H1 (cell line): ENCODE results near the gene MAPK11. TPM values are rescaled to one million over a fixed set of nuclear protein-coding genes. Genes with fewer than 3 reads are reported as not detected.
A peak's percentile ranks its signal among the peaks of the same experiment; 100 is the strongest.

Experiments
- CTCF ChIA-PET: fragments of 300-600 bp; sonication (Branson Sonifier 250); formaldehyde crosslinking; loops from one replicate; lab custom pipeline; 2021; ENCODE audit not compliant: partially characterized antibody; lab: Charles Lee
- POLR2A ChIA-PET: fragments of 300-600 bp; sonication (Branson Sonifier 250); formaldehyde crosslinking; loops from one replicate; lab custom pipeline; 2021; ENCODE audit warnings: inconsistent platforms; ENCODE audit not compliant: partially characterized antibody; lab: Charles Lee
- DNase-seq, 2 experiments: peaks; one replicate each; pipeline versions ENCODE4 v3.0.0 to v3.0.0-alpha.2; 2010 to 2022; ENCODE audit warnings: low spot score in 2 of 2, low read depth in 1 of 2, mixed read lengths in 1 of 2
- FAIRE-seq: peaks from 2 replicates; lab custom pipeline; 2011; peaks lifted over from hg19 to GRCh38; lab: Jason Lieb, UNC
- H2AFZ ChIP-seq: 2 replicates; pipeline ENCODE4 v1.8.1; 2012; ENCODE audit warnings: low read length, inconsistent platforms
- H2AK5ac ChIP-seq: 2 replicates; pipeline ENCODE4 v1.6.1; 2013; ENCODE audit warnings: low read depth, low read length
- H2BK120ac ChIP-seq: replicated peaks from 2 replicates; pipeline ENCODE3; 2013; ENCODE audit warnings: low read depth, low read length, inconsistent platforms
- H2BK12ac ChIP-seq: 2 replicates; pipeline ENCODE4 v1.6.1; 2013; ENCODE audit warnings: low read depth, low read length
- H2BK15ac ChIP-seq: 2 replicates; pipeline ENCODE4 v1.6.1; 2013; ENCODE audit warnings: low read length
- H2BK20ac ChIP-seq: 2 replicates; pipeline ENCODE4 v1.6.1; 2013; ENCODE audit warnings: low read length
- H2BK5ac ChIP-seq: 2 replicates; pipeline ENCODE4 v1.6.1; 2013; ENCODE audit warnings: low read depth, low read length
- H3K14ac ChIP-seq: 2 replicates; pipeline ENCODE4 v1.6.1; 2013; ENCODE audit warnings: inconsistent platforms; ENCODE audit not compliant: insufficient read length
- H3K18ac ChIP-seq: 2 replicates; pipeline ENCODE4 v1.6.1; 2013; ENCODE audit warnings: low read length; ENCODE audit errors: extremely low read depth
- H3K23ac ChIP-seq: 2 replicates; pipeline ENCODE4 v1.6.1; 2013; ENCODE audit warnings: inconsistent platforms; ENCODE audit not compliant: insufficient read length
- H3K23me2 ChIP-seq: 2 replicates; pipeline ENCODE4 v1.6.1; 2013; ENCODE audit warnings: low read depth, low read length
- H3K27ac ChIP-seq: 2 replicates; pipeline ENCODE4 v1.6.1; 2011; ENCODE audit warnings: low read depth, low read length, inconsistent platforms
- H3K27me3 ChIP-seq, 4 experiments: replicated peaks in 1 of 4; 1 replicate in 1 of 4; 2 replicates in 3 of 4; pipeline versions ENCODE4 v1.6.1 to v1.8.1; 2011 to 2013; ENCODE audit warnings: low read length in 3 of 4, mild to moderate bottlenecking in 3 of 4, inconsistent platforms in 2 of 4, mixed read lengths in 2 of 4, moderate library complexity in 1 of 4; ENCODE audit not compliant: control insufficient read depth in 3 of 4, insufficient read depth in 3 of 4; ENCODE audit errors: extremely low read depth in 1 of 4
- H3K36me3 ChIP-seq, 4 experiments: 2 replicates each; pipeline versions ENCODE4 v1.6.1 to v1.8.1; 2011 to 2013; ENCODE audit warnings: mild to moderate bottlenecking in 4 of 4, low read length in 3 of 4, moderate library complexity in 2 of 4, control low read depth in 1 of 4, inconsistent platforms in 1 of 4; ENCODE audit not compliant: insufficient read depth in 4 of 4, control insufficient read depth in 2 of 4
- H3K4ac ChIP-seq: replicated peaks from 2 replicates; pipeline ENCODE3; 2013; ENCODE audit warnings: low read length, low read depth, mixed read lengths, inconsistent platforms; ENCODE audit not compliant: insufficient read length
- H3K4me1 ChIP-seq, 4 experiments: replicated peaks in 1 of 4; 1 replicate in 1 of 4; 2 replicates in 3 of 4; pipeline versions ENCODE4 v1.6.1 to v1.8.1; 2011 to 2013; ENCODE audit warnings: low read length in 3 of 4, inconsistent platforms in 2 of 4, mixed read lengths in 1 of 4; ENCODE audit not compliant: insufficient read depth in 4 of 4, control insufficient read depth in 3 of 4
- H3K4me2 ChIP-seq, 2 experiments: 2 replicates each; pipeline versions ENCODE4 v1.6.1 to v1.8.1; 2011 to 2013; ENCODE audit warnings: low read depth in 2 of 2, low read length in 2 of 2, control low read depth in 1 of 2, inconsistent platforms in 1 of 2, mild to moderate bottlenecking in 1 of 2; ENCODE audit not compliant: insufficient read depth in 1 of 2
- H3K4me3 ChIP-seq, 4 experiments: fragments of 200-600, 300-600 bp in 1 of 4; sonication (generic), shearing (Covaris generic), sonication (Bioruptor Twin) in 1 of 4; 2 replicates each; pipeline versions ENCODE4 v1.5.1 to v1.8.1; 2011 to 2016; ENCODE audit warnings: low read length in 4 of 4, low read depth in 3 of 4, control low read depth in 2 of 4, inconsistent platforms in 2 of 4, mild to moderate bottlenecking in 2 of 4, mixed read lengths in 1 of 4, moderate library complexity in 1 of 4; ENCODE audit not compliant: insufficient read depth in 2 of 4; ENCODE audit errors: extremely low read depth in 1 of 4
- H3K56ac ChIP-seq: replicated peaks from 2 replicates; pipeline ENCODE3; 2013; ENCODE audit warnings: low read depth, mild to moderate bottlenecking, mixed read lengths, low read length, inconsistent platforms; ENCODE audit not compliant: insufficient read length
- H3K79me1 ChIP-seq: 2 replicates; pipeline ENCODE4 v1.6.1; 2013; ENCODE audit warnings: low read depth, low read length, control low read depth
- H3K79me2 ChIP-seq, 2 experiments: 2 replicates each; pipeline versions ENCODE4 v1.6.1 to v1.8.1; 2012 to 2013; ENCODE audit warnings: low read length in 2 of 2, mild to moderate bottlenecking in 2 of 2, inconsistent platforms in 1 of 2; ENCODE audit not compliant: insufficient read depth in 2 of 2, control insufficient read depth in 1 of 2
- H3K9ac ChIP-seq, 4 experiments: replicated peaks in 1 of 4; 1 replicate in 1 of 4; 2 replicates in 3 of 4; pipeline versions ENCODE4 v1.6.1 to v1.8.1; 2011 to 2013; ENCODE audit warnings: low read depth in 3 of 4, low read length in 3 of 4, control low read depth in 2 of 4, mild to moderate bottlenecking in 2 of 4, moderate library complexity in 2 of 4, inconsistent platforms in 1 of 4; ENCODE audit errors: extremely low read depth in 1 of 4
- H3K9me3 ChIP-seq, 2 experiments: 2 replicates each; pipeline versions ENCODE4 v1.6.1 to v1.8.1; 2012 to 2013; ENCODE audit warnings: mild to moderate bottlenecking in 2 of 2, moderate library complexity in 2 of 2, control low read depth in 1 of 2, inconsistent platforms in 1 of 2, low read depth in 1 of 2, low read length in 1 of 2, mixed read lengths in 1 of 2; ENCODE audit not compliant: insufficient read depth in 2 of 2
- H4K20me1 ChIP-seq, 2 experiments: replicated peaks in 1 of 2; 2 replicates each; pipeline versions ENCODE3 to v1.8.1; 2011 to 2013; ENCODE audit warnings: inconsistent platforms in 2 of 2, low read length in 2 of 2, mild to moderate bottlenecking in 1 of 2; ENCODE audit not compliant: insufficient read depth in 2 of 2, control insufficient read depth in 1 of 2
- H4K5ac ChIP-seq: 2 replicates; pipeline ENCODE4 v1.6.1; 2013; ENCODE audit warnings: low read length, low read depth, mixed read lengths, inconsistent platforms; ENCODE audit not compliant: insufficient read length
- H4K8ac ChIP-seq: 2 replicates; pipeline ENCODE4 v1.8.0; 2013; ENCODE audit warnings: mild to moderate bottlenecking, moderate library complexity, low read length, inconsistent platforms; ENCODE audit not compliant: insufficient read depth; ENCODE audit errors: extremely low read depth
- H4K91ac ChIP-seq: replicated peaks from 2 replicates; pipeline ENCODE3; 2013; ENCODE audit warnings: low read length, mixed read lengths, inconsistent platforms; ENCODE audit not compliant: insufficient read length
- KDM1A ChIP-seq: fragments of 200-600, 300-600 bp; sonication (generic); IDR thresholded peaks from 2 replicates; pipeline ENCODE4 v1.7.1; 2016; ENCODE audit warnings: mild to moderate bottlenecking, low read length, borderline replicate concordance
- SIX5 ChIP-seq: IDR thresholded peaks from 2 replicates; pipeline ENCODE4 v1.6.1; 2011; ENCODE audit warnings: mild to moderate bottlenecking, low read depth, low read length
- SP2 ChIP-seq: IDR thresholded peaks from 2 replicates; pipeline ENCODE4 v1.6.1; 2012; ENCODE audit warnings: mild to moderate bottlenecking, low read length, inconsistent platforms
- SP4 ChIP-seq: IDR thresholded peaks from 2 replicates; pipeline ENCODE4 v1.6.1; 2012; ENCODE audit warnings: low read length, inconsistent platforms
- WGBS, 2 experiments: shearing (Covaris generic) in 1 of 2; methylation state at CpG; one replicate each; pipeline versions ENCODE4 v1.1.6 to v1.1.7; 2013 to 2015; ENCODE audit warnings: low lambda C conversion rate in 2 of 2, mixed read lengths in 2 of 2, inconsistent platforms in 1 of 2, low coverage in 1 of 2, missing lambda C conversion rate in 1 of 2; ENCODE audit not compliant: insufficient replicate concordance in 2 of 2, insufficient coverage in 1 of 2, insufficient read length in 1 of 2; ENCODE audit errors: extremely low coverage in 1 of 2, missing lambda C conversion rate in 1 of 2; 5-methylcytosine and 5-hydroxymethylcytosine counted together
- polyA plus RNA-seq, 7 experiments: library from polyadenylated mRNA; depleted of rRNA in 3 of 7; stranded (reverse) in 5 of 7; unstranded in 2 of 7; fragments of >200 nt in 5 of 7; fragments of 200-250 nt in 2 of 7; gene quantifications; 1 replicate in 5 of 7; 2 replicates in 1 of 7; 4 replicates in 1 of 7; pipeline versions ENCODE4 v1.2.1 to v1.2.3, GENCODE V29; 2011 to 2013; ENCODE audit warnings: missing spikeins in 2 of 7, mixed read lengths in 2 of 7
- total RNA-seq: library from RNA; stranded (reverse); fragmentation: NEBNext Ultra II Directional; extraction: Animal tissue kit (Norgen Biotek cat#: 25700); gene quantifications from 2 replicates; pipeline ENCODE4 v1.2.1, GENCODE V29; 2021

Gene MAPK11
- total and polyA plus RNA-seq, 2 of the 8 experiments (the other 6 are each of a cell fraction or from before 2014, with no cell fraction given) = 0.70 to 1.5 TPM

DNA sequence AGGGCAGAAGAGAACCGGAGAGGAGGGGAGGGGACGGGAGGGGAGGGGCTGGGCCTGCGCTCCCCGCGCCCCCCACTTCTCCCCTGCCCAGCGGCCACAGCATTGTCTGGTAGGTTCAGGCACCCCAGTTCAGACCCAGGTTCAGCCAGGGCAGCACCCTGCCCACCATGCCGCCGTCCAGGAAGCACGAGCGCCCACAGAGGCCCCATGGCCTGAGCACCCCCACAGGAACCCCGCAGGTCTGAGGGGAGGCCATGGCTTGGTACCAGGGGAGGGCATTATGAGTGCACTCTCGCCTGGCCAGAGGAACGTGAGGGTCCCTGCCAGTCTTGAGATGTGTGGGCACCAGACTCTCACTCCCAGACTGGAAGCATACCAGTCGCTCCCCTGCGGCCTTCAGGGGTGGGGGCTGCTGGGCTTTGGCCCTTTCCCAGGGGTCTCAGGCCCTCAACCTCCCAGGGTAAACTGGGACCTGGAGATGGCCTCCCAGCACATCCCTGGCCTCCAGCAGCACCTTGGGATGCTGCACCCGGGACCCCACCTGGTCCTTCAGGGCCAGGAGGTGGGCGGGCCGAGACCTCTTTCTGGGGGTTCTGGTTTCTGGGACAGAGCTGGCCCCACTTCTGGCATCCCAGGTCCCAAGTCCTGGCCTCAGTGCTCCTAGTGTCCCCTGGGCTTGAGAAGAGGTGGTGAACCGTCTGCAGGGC lies 37.9 kb upstream of the MAPK11 start:
- Histone ChIP-seq H3K36me3 (no peaks in the 10 kb centered on the region), H2AK5ac (0 out of 2 replicates have a peak overlapping the region, but pooled peaks have one; percentile 39), H3K27me3 (no peaks in the 10 kb centered on the region; a peak in 2 of 7 replicates), H4K5ac (peak overlapping the region; percentile 51), H3K27ac (no peak overlapping the region), H2BK15ac (0 out of 2 replicates have a peak overlapping the region, but pooled peaks have one; percentile 61), H2BK12ac (peak overlapping the region; percentile 68; the same call in 1 of the 2 replicates), H3K14ac (no peak overlapping the region), H3K18ac (peak overlapping the region; percentile 87), H2BK20ac (peak overlapping the region; percentile 86; the same call in 1 of the 2 replicates), H3K4me3 (no peak overlapping the region; a peak in 1 of 8 replicates), H2AFZ (no peak overlapping the region), H3K4me2 (no peak overlapping the region; a peak in 1 of 4 replicates), H3K9me3 (no peaks in the 10 kb centered on the region; a peak in 1 of 4 replicates), H3K4ac (peak overlapping the region; percentile 7), H3K23ac (no peak overlapping the region), H3K79me2 (peaks cover 0 to 8% of the 10 kb centered on the region in 2 experiments; a peak in 2 of 4 replicates), H2BK120ac (peak overlapping the region; percentile 47), H3K23me2 (peaks cover 2% of the 10 kb centered on the region; the same call in 1 of the 2 replicates), H4K8ac (no peak overlapping the region; the same call in 1 of the 2 replicates), H4K91ac (peak overlapping the region; percentile 89), H3K4me1 (peaks cover 3 to 36% (median 20%) of the 10 kb centered on the region in 4 experiments), H3K56ac (no peak overlapping the region), H2BK5ac (peak overlapping the region; percentile 60; the same call in 1 of the 2 replicates), H3K79me1 (no peaks in the 10 kb centered on the region; the same call in 1 of the 2 replicates), H4K20me1 (peaks cover 2 to 11% of the 10 kb centered on the region in 2 experiments), H3K9ac (no peak overlapping the region)
- FAIRE-seq (no peak), DNase-seq (no peak)
- CTCF ChIA-PET = interaction anchor here (0.7 to 2.2 kb wide), 5 partner anchors 13 to 57 kb away, joined by 3 to 6 read pairs (median 3); no protein-coding TSS in a partner anchor
- WGBS, 2 experiments = 83% methylated on average over 13 of the region's 19 CpGs; no CpG with 5 or more reads in 1 of the 2 experiments
- TF ChIP-seq SP4 = no peak
- no peak for TF ChIP-seq SIX5
- no peak for TF ChIP-seq SP2
- TF ChIP-seq KDM1A = peak; percentile 90; the same call in 1 of the 2 replicates
- POLR2A ChIA-PET = interaction anchor here (0.6 to 2.2 kb wide), 5 partner anchors 14 to 187 kb away, joined by 3 to 16 read pairs (median 3); no protein-coding TSS in a partner anchor
